ENCODE data around the gene C2CD4A.
"Not testable (repeated sequence)": the region's sequence is repeated elsewhere in the genome, so short reads cannot be mapped to it uniquely, and the experiment has no call there.

The C2CD4A gene

GRCh38 chr15:62027916-62028315, 38.9 kb upstream of the C2CD4A start:
- in situ Hi-C loops (cut with HindIII; ENCODE audit: low pct_ligation_motif_present, low sequenced_read_pairs) = no loop called here
- no peak for TF ChIP-seq CTCF (IDR thresholded peaks at IDR 0.05; ENCODE audit: low read depth, low read length, missing control alignments)
- Histone ChIP-seq H3K27ac (no peak overlapping the region), H3K27me3 (replicated peaks) (no peaks in the 10 kb centered on the region), H3K4me3 (ENCODE audit: low read depth, low read length) (no peak overlapping the region), H3K36me3 (replicated peaks) (no peaks in the 10 kb centered on the region)
- no peak for DNase-seq

- no peak for TF ChIP-seq CTCF (IDR thresholded peaks at IDR 0.05; ENCODE audit: low read depth, low read length, missing control alignments)
- in situ Hi-C loops (cut with HindIII; ENCODE audit: low pct_ligation_motif_present, low sequenced_read_pairs) = no loop called here
- DNase-seq = peak; percentile 13
- Histone ChIP-seq H3K27ac (peak overlapping the region; percentile 30), H3K27me3 (replicated peaks) (no peaks in the 10 kb centered on the region), H3K36me3 (replicated peaks) (no peaks in the 10 kb centered on the region), H3K4me3 (ENCODE audit: low read depth, low read length) (no peak overlapping the region)
Observed at GRCh38 chr15:62035256-62035924, 31.4 kb upstream of the C2CD4A start.

GRCh38 chr15:62046078-62046743, 20.6 kb upstream of the C2CD4A start:
- TF ChIP-seq CTCF (IDR thresholded peaks at IDR 0.05; ENCODE audit: low read depth, low read length, missing control alignments) = no peak
- in situ Hi-C loops (cut with HindIII; ENCODE audit: low pct_ligation_motif_present, low sequenced_read_pairs) = no loop called here
- no peaks in the 10 kb centered on the region for H3K27me3 ChIP-seq (replicated peaks)
- no peak overlapping the region for H3K27ac ChIP-seq
- no peaks in the 10 kb centered on the region for H3K36me3 ChIP-seq (replicated peaks)
- H3K4me3 ChIP-seq (ENCODE audit: low read depth, low read length) = no peak overlapping the region
- no peak for DNase-seq

- Histone ChIP-seq H3K36me3 (replicated peaks) (no peaks in the 10 kb centered on the region), H3K27ac (no peak overlapping the region), H3K4me3 (ENCODE audit: low read depth, low read length) (no peak overlapping the region), H3K27me3 (replicated peaks) (no peaks in the 10 kb centered on the region)
- TF ChIP-seq CTCF (IDR thresholded peaks at IDR 0.05; ENCODE audit: low read depth, low read length, missing control alignments) = no peak
- no peak for DNase-seq
- in situ Hi-C loops (cut with HindIII; ENCODE audit: low pct_ligation_motif_present, low sequenced_read_pairs) = no loop called here
Observed at GRCh38 chr15:62047282-62047827, 19.4 kb upstream of the C2CD4A start.

GRCh38 chr15:62048254-62048653, 18.5 kb upstream of the C2CD4A start:
- H3K36me3 ChIP-seq (replicated peaks); H3K27ac ChIP-seq; DNase-seq; in situ Hi-C loops (cut with HindIII; ENCODE audit: low pct_ligation_motif_present, low sequenced_read_pairs); H3K27me3 ChIP-seq (replicated peaks); H3K4me3 ChIP-seq (ENCODE audit: low read depth, low read length): not testable (repeated sequence)

- H3K27me3 ChIP-seq (replicated peaks) = no peaks in the 10 kb centered on the region
- TF ChIP-seq CTCF (IDR thresholded peaks at IDR 0.05; ENCODE audit: low read depth, low read length, missing control alignments) = no peak
- H3K36me3 ChIP-seq (replicated peaks) = no peaks in the 10 kb centered on the region
- no peak overlapping the region for H3K4me3 ChIP-seq (ENCODE audit: low read depth, low read length)
- H3K27ac ChIP-seq = no peak overlapping the region
- no peak for DNase-seq
- in situ Hi-C loops (cut with HindIII; ENCODE audit: low pct_ligation_motif_present, low sequenced_read_pairs) = no loop called here
Observed at GRCh38 chr15:62050115-62050514, 16.7 kb upstream of the C2CD4A start.
